OCI-LY7 (cell line): ENCODE results near the gene MCTP2. TPM values are rescaled to one million over a fixed set of nuclear protein-coding genes. Genes with fewer than 3 reads are reported as not detected.

Source experiments
- BruUV-seq: library from RNA; stranded (reverse); fragments of 400-500 nt; replicated peaks from 2 replicates; lab custom pipeline; 2021; lab: Mats Ljungman, UMichigan
- CTCF ChIA-PET: fragments of 300-600 bp; sonication (Branson Sonifier 250); formaldehyde crosslinking; loops from one replicate; lab custom pipeline; 2022; ENCODE audit warnings: antibody characterized with exemption; ENCODE audit not compliant: unreplicated experiment; lab: Charles Lee
- POLR2A ChIA-PET: fragments of 300-600 bp; sonication (Branson Sonifier 250); formaldehyde crosslinking; loops from one replicate; lab custom pipeline; 2022; ENCODE audit warnings: antibody characterized with exemption; lab: Charles Lee
- DNase-seq: peaks from one replicate; pipeline ENCODE4 v3.0.0-alpha.2; 2015; ENCODE audit warnings: low spot score
- H2AFZ ChIP-seq: fragments of 200-600 bp; sonication (generic), shearing (Covaris generic); 2 replicates; pipeline ENCODE4 v1.6.1; 2014; ENCODE audit warnings: mild to moderate bottlenecking, antibody characterized with exemption, low read length, moderate library complexity
- H3K27ac ChIP-seq: fragments of 200-600 bp; sonication (generic); 2 replicates; pipeline ENCODE4 v1.5.1; 2014; ENCODE audit warnings: mixed run types, low read depth, mild to moderate bottlenecking, moderate library complexity, low read length, inconsistent platforms; ENCODE audit not compliant: poor library complexity, severe bottlenecking
- H3K36me3 ChIP-seq: fragments of 200-600 bp; sonication (generic); 2 replicates; pipeline ENCODE4 v1.6.1; 2014; ENCODE audit warnings: mild to moderate bottlenecking, antibody characterized with exemption, low read length, moderate library complexity, mixed read lengths; ENCODE audit not compliant: insufficient read depth
- H3K4me1 ChIP-seq: fragments of 200-600 bp; sonication (generic); 2 replicates; pipeline ENCODE4 v1.5.1; 2014; ENCODE audit warnings: mild to moderate bottlenecking, low read length; ENCODE audit not compliant: insufficient read depth, poor library complexity, severe bottlenecking
- H3K4me2 ChIP-seq: fragments of 200-600 bp; sonication (generic); 2 replicates; pipeline ENCODE4 v1.6.1; 2014; ENCODE audit warnings: mild to moderate bottlenecking, low read length
- H3K4me3 ChIP-seq: fragments of 200-600 bp; sonication (generic); 2 replicates; pipeline ENCODE4 v1.5.1; 2014; ENCODE audit warnings: mild to moderate bottlenecking, low read depth, low read length; ENCODE audit not compliant: poor library complexity, severe bottlenecking
- H3K79me2 ChIP-seq: fragments of 200-600 bp; sonication (generic); 2 replicates; pipeline ENCODE4 v1.6.1; 2016; ENCODE audit warnings: low read depth, mild to moderate bottlenecking, low read length, moderate library complexity, mixed read lengths; ENCODE audit not compliant: insufficient read depth
- H3K9me2 ChIP-seq: fragments of 200-600 bp; sonication (generic); 2 replicates; pipeline ENCODE4 v1.6.1; 2016; ENCODE audit warnings: mild to moderate bottlenecking, low read length, mixed read lengths; ENCODE audit not compliant: insufficient read depth
- H3K9me3 ChIP-seq: fragments of 200-600 bp; sonication (generic); 2 replicates; pipeline ENCODE4 v1.6.1; 2014; ENCODE audit warnings: mild to moderate bottlenecking, mixed run types, low read length, mixed read lengths
- H4K20me1 ChIP-seq: fragments of 200-600 bp; sonication (generic); 2 replicates; pipeline ENCODE4 v1.6.1; 2014; ENCODE audit warnings: mild to moderate bottlenecking, antibody characterized with exemption, low read length, moderate library complexity, mixed read lengths; ENCODE audit not compliant: insufficient read depth
- CTCF ChIP-seq: fragments of 200-600 bp; sonication (generic); conservative IDR thresholded peaks from 2 replicates; pipeline ENCODE4 v1.5.1; 2014; ENCODE audit warnings: mild to moderate bottlenecking, antibody characterized with exemption, low read length, moderate library complexity, mixed read lengths
- EZH2phosphoT487 ChIP-seq: fragments of 200-600 bp; sonication (generic); IDR thresholded peaks from 2 replicates; pipeline ENCODE4 v1.6.1; 2018; ENCODE audit warnings: low read depth, borderline replicate concordance, mild to moderate bottlenecking, mixed run types, antibody characterized with exemption, low read length, moderate library complexity, mixed read lengths
- intact Hi-C: fragments of 100-400 bp; cut with micrococcal nuclease; formaldehyde crosslinking; loops from one replicate; pipeline ENCODE4 v1.10.0; 2022; ENCODE audit not compliant: unreplicated experiment
- total RNA-seq, 2 experiments: library from RNA; depleted of rRNA in 1 of 2; stranded (reverse); fragments of >200 nt in 1 of 2; shearing (Covaris generic) in 1 of 2; gene quantifications; 2 replicates each; pipeline ENCODE4 v1.2.3, GENCODE V29; 2014 to 2022

The MCTP2 gene
- total RNA-seq, 2 experiments from 2014 or later = 73.2 to 90.6 TPM

- Histone ChIP-seq H3K9me3 (no peaks in the 10 kb centered on the region), H3K4me2 (no peak overlapping the region), H3K27ac (peak overlapping the region; percentile 34), H3K4me3 (no peak overlapping the region), H2AFZ (no peak overlapping the region), H3K79me2 (peaks cover 89% of the 10 kb centered on the region), H4K20me1 (no peaks in the 10 kb centered on the region), H3K36me3 (peaks cover 31% of the 10 kb centered on the region), H3K4me1 (peaks cover 79% of the 10 kb centered on the region), H3K9me2 (no peaks in the 10 kb centered on the region)
- CTCF ChIA-PET = no interaction called here
- POLR2A ChIA-PET = interaction anchor here (5.4 kb wide), 1 partner anchor 22 kb away, joined by 65 read pairs; no protein-coding TSS in a partner anchor
- no peak for TF ChIP-seq EZH2phosphoT487
- no peak for TF ChIP-seq CTCF
- intact Hi-C loops = no loop called here
- BruUV-seq = no TSS peak
- DNase-seq = no peak
Observed at GRCh38 chr15:94265009-94265408, 33.6 kb downstream of the MCTP2 start.

GRCh38 chr15:94265982-94266381 is 34.6 kb downstream of the MCTP2 start:
- ChIA-PET POLR2A (interaction anchor here (0.6 to 5.4 kb wide), 4 partner anchors 11 to 944 kb away, joined by 3 to 65 read pairs (median 6); no protein-coding TSS in a partner anchor), CTCF (no interaction called here)
- H3K4me3 ChIP-seq = no peak overlapping the region
- H3K4me2 ChIP-seq = peak overlapping the region; percentile 24
- peaks cover 90% of the 10 kb centered on the region for H3K79me2 ChIP-seq
- no peaks in the 10 kb centered on the region for H3K9me3 ChIP-seq
- intact Hi-C loops = no loop called here
- H3K36me3 ChIP-seq = peaks cover 26% of the 10 kb centered on the region
- H3K4me1 ChIP-seq = peaks cover 79% of the 10 kb centered on the region
- H4K20me1 ChIP-seq = no peaks in the 10 kb centered on the region
- BruUV-seq = no TSS peak
- no peaks in the 10 kb centered on the region for H3K9me2 ChIP-seq
- no peak overlapping the region for H3K27ac ChIP-seq
- no peak for TF ChIP-seq CTCF
- no peak for TF ChIP-seq EZH2phosphoT487
- H2AFZ ChIP-seq = no peak overlapping the region
- no peak for DNase-seq

- H3K4me2 ChIP-seq = peak overlapping the region; percentile 24
- no peaks in the 10 kb centered on the region for H3K9me3 ChIP-seq
- DNase-seq = peak; percentile 45
- intact Hi-C loops = no loop called here
- H3K4me1 ChIP-seq = peaks cover 79% of the 10 kb centered on the region
- no peaks in the 10 kb centered on the region for H4K20me1 ChIP-seq
- ChIA-PET POLR2A (interaction anchor here (1.5 kb wide), 1 partner anchor 10 kb away, joined by 10 read pairs; no protein-coding TSS in a partner anchor), CTCF (no interaction called here)
- no peaks in the 10 kb centered on the region for H3K9me2 ChIP-seq
- H2AFZ ChIP-seq = no peak overlapping the region
- BruUV-seq = no TSS peak
- H3K4me3 ChIP-seq = no peak overlapping the region
- TF ChIP-seq CTCF = no peak
- no peak for TF ChIP-seq EZH2phosphoT487
- peaks cover 90% of the 10 kb centered on the region for H3K79me2 ChIP-seq
- peaks cover 22% of the 10 kb centered on the region for H3K36me3 ChIP-seq
- H3K27ac ChIP-seq = peak overlapping the region; percentile 13
Observed at GRCh38 chr15:94266789-94267188, 35.4 kb downstream of the MCTP2 start.
